Measurements from ENCODE around the gene HOXA13. TPM values are rescaled to one million over a fixed set of nuclear protein-coding genes. Genes with fewer than 3 reads are reported as not detected.

The HOXA13 gene
- total and polyA plus RNA-seq, 8 donors: 29.0 TPM; not detected in 7

DNA sequence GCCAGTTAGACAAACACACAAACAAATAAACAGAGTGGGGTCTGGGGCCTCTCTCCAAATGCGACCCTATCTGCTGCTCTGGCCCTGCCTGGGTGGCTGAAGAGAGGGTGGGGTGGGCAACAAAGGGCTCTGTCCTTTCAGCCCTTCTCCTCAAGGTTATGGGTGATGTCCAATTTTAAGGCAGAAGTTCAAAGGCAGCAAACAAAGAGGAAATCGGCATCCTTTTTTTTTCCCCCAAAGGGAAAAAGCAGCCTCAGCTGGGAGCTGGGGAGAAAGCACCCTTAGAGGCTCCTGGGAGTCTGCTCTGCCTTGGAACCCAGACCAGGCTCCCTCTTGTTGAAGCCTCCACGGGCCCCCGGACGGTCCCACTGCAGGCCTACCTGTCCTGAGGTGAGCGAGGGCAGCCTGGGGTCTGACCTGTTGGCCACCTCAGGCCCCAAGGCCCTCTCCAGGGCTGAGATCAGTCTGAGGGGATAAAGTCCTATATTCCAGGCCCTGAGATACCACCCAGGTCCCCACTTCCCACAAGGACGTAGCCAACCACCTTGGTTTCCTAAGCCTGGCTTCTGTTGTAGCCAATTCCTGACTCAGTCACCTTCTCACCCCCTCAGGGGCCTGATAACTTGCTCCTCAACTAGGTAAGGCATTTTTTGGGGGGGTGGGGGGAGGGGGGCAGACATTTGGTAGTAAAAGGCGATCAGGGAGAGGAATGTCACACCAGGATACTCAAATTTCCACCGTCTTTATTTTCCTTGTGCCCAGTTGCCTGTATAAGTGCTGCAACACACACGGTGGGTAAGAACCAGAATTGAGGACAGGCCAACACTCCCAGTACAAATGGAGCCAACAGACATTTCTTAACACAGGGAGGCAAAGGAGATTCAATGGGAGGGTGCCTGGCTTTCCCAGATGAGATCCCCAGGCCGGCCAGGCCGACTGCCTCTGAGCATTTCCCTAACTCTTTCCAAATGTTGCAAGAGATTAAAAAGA is 19.2 kb downstream of the HOXA13 start:
- Histone ChIP-seq H3K27ac (no peak overlapping the region), H3K4me1 (peaks cover 25 to 40% (median 36%) of the 10 kb centered on the region in 4 donors), H3K4me3 (no peak overlapping the region), H3K27me3 (peaks cover 51 to 100% (median 93%) of the 10 kb centered on the region in 3 donors), H3K9me3 (peaks cover 0 to 6% (median 0%) of the 10 kb centered on the region in 4 donors), H3K36me3 (no peaks in the 10 kb centered on the region)
- no peak for DNase-seq
- no peak for TF ChIP-seq EP300 (IDR thresholded peaks at IDR 0.05)
- no peak for TF ChIP-seq POLR2A (IDR thresholded peaks at IDR 0.05)
- TF ChIP-seq CTCF (IDR thresholded peaks at IDR 0.05): no peak
- TF ChIP-seq POLR2AphosphoS5 (IDR thresholded peaks at IDR 0.05): no peak
- intact Hi-C loops (cut with DNase I; ENCODE audit: low total_unique reads): no loop called here
- 45 to 56% (median 52%) methylated on average over 12 of the region's 12 CpGs for WGBS, 5 donors

DNA sequence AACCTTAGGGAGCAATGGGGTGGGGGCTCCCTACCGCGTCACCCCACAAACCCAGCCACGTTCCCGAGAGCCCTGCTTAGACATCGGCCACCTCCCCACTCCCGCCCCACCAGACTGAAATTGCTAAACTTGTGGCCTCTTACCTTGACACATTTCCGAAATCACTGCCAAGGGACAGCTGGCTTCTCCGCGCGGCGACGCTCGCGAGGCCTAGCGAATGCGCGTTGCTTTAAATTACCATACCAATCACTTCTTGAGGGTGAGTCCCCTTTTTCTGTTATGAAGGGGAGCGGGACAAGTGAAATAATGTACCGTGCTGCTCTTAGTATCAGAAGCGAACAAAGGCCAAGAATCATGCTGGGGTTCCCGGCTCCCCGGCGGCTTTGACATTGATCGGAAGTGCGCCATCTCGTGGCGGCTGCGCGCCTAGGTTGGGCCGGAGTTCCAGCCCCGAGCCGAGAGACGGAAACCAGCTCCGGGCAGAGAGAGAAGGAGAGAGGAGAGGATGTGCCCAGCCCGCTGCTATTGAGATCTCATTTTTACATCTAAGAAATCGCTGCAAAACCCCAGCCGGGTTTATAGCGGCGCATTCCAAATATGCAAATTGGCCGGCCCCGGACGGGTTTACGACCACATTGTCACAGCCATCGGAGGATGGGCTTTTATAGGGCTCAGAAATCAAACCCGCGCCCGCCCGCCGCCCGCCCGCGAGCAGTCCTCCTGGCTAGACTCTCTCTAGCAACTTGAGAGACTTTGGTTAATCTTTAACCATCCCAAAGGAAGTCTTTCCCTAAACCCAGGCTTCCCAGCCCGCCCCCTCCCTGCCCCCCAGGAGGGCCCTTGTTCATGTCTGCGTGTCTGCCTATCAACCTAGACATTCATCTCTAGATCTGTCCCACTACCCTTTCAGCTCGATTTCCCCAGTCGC is 20.1 kb downstream of the HOXA13 start:
- Histone ChIP-seq H3K4me1 (peaks cover 19 to 31% (median 28%) of the 10 kb centered on the region in 4 donors), H3K27me3 (peaks cover 49 to 100% (median 93%) of the 10 kb centered on the region in 3 donors), H3K36me3 (no peaks in the 10 kb centered on the region), H3K4me3 (peak overlapping the region in 2 of 4 donors; percentile 13 to 24), H3K27ac (no peak overlapping the region), H3K9me3 (peaks cover 0 to 6% (median 0%) of the 10 kb centered on the region in 4 donors)
- 9 to 15% (median 11%) methylated on average over 51 to 56 of the region's 56 CpGs for WGBS, 5 donors
- TF ChIP-seq EP300 (IDR thresholded peaks at IDR 0.05) (no peak), CTCF (IDR thresholded peaks at IDR 0.05) (peak in 5 of 7 experiments; percentile 10 to 77 (median 54))
- intact Hi-C loops (cut with DNase I; ENCODE audit: low total_unique reads): loop anchor here (10.0 kb wide), 1 partner anchor 1305 kb away; no protein-coding TSS in a partner anchor
- peak; percentile 47 to 87 for DNase-seq

DNA sequence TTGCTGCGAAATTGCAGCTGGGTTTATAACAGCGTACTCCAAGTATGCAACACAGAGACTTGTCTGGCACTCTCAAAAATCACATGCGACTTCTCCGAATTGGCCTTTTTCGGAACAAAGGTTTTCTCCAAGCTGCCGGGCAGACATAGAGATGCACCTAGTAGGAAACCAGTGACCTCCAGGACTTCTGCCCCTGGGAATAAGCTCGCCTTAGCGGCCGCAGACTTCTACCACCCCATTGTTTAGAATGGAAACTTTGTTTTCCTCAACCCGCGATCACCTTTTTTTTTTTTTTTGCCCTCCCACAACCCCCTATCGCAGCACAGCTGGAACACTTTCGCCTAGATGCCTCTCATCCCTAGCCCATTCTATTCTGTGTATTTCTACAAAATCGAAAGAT is 20.9 kb downstream of the HOXA13 start:
- peaks cover 16 to 31% (median 27%) of the 10 kb centered on the region in 4 donors for H3K4me1 ChIP-seq
- H3K4me3 ChIP-seq: no peak overlapping the region
- 38 to 45% (median 42%) methylated on average over 14 of the region's 14 CpGs for WGBS, 5 donors
- TF ChIP-seq POLR2A (IDR thresholded peaks at IDR 0.05): no peak
- no peak for TF ChIP-seq POLR2AphosphoS5 (IDR thresholded peaks at IDR 0.05)
- no peak for TF ChIP-seq CTCF (IDR thresholded peaks at IDR 0.05)
- no peak for TF ChIP-seq EP300 (IDR thresholded peaks at IDR 0.05)
- peaks cover 50 to 100% (median 93%) of the 10 kb centered on the region in 3 donors for H3K27me3 ChIP-seq
- H3K36me3 ChIP-seq: no peaks in the 10 kb centered on the region
- peaks cover 0 to under 1% (median 0%) of the 10 kb centered on the region in 4 donors for H3K9me3 ChIP-seq
- no peak overlapping the region for H3K27ac ChIP-seq
- no peak for DNase-seq
- intact Hi-C loops (cut with DNase I; ENCODE audit: low total_unique reads): loop anchor here (10.0 kb wide), 1 partner anchor 1304 kb away; no protein-coding TSS in a partner anchor

DNA sequence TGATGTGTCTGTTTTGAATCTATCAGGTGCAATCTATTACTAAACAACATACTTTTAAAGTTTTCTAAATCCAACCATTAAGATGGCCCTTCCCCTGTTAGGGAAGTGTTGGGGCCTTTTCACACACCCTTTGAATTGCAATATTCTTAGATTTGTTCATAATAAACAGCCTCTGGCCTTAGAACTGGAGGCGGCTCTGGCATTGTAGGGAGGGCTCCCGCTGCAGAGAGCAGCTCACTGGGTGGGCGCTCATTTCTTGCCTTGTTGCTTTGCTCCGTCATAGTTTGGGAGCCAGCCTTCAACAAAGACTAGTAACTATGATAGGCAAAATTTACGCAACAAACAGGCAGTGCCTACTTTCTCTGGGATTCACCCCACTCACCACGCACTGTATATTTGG is 21.5 kb downstream of the HOXA13 start:
- Histone ChIP-seq H3K4me3 (no peak overlapping the region), H3K4me1 (peaks cover 19 to 31% (median 28%) of the 10 kb centered on the region in 4 donors), H3K9me3 (peaks cover 0 to 6% (median 0%) of the 10 kb centered on the region in 4 donors), H3K27ac (no peak overlapping the region), H3K27me3 (peaks cover 52 to 100% (median 93%) of the 10 kb centered on the region in 3 donors), H3K36me3 (no peaks in the 10 kb centered on the region)
- no peak for DNase-seq
- intact Hi-C loops (cut with DNase I; ENCODE audit: low total_unique reads): loop anchor here (10.0 kb wide), 1 partner anchor 1304 kb away; no protein-coding TSS in a partner anchor
- TF ChIP-seq POLR2AphosphoS5 (IDR thresholded peaks at IDR 0.05): no peak
- no peak for TF ChIP-seq EP300 (IDR thresholded peaks at IDR 0.05)
- 65 to 78% (median 66%) methylated on average over 6 of the region's 6 CpGs for WGBS, 5 donors

Measured in stomach (tissue), 9 donors.